ENCODE data around the gene SLAMF7. TPM values are rescaled to one million over a fixed set of nuclear protein-coding genes. Genes with fewer than 3 reads are reported as not detected.
A peak's percentile ranks its signal among the peaks of the same experiment; 100 is the strongest.
"Not testable (repeated sequence)": the region's sequence is repeated elsewhere in the genome, so short reads cannot be mapped to it uniquely, and the experiment has no call there.

The SLAMF7 gene, protein sequence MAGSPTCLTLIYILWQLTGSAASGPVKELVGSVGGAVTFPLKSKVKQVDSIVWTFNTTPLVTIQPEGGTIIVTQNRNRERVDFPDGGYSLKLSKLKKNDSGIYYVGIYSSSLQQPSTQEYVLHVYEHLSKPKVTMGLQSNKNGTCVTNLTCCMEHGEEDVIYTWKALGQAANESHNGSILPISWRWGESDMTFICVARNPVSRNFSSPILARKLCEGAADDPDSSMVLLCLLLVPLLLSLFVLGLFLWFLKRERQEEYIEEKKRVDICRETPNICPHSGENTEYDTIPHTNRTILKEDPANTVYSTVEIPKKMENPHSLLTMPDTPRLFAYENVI
- 10 to 100 TPM; 79.9 to 82.2 TPM for total RNA-seq

GRCh38 chr1:160739098-160739511 is at the start of gene SLAMF7:
TSS of gene SLAMF7 (plus strand) at chr1:160739247. CDS start at chr1:160739302, 55 bp downstream.
- Mint-ChIP-seq H3K36me3 (ENCODE audit: low read depth) (peaks cover 64% of the 10 kb centered on the region), H3K27ac (peak within 1 kb of the TSS; percentile 94), H3K4me3 (peak within 1 kb of the TSS; percentile 88), H3K4me1 (ENCODE audit: low read depth) (peaks cover 87% of the 10 kb centered on the region), H3K27me3 (ENCODE audit: low read depth) (no peaks in the 10 kb centered on the region), H3K9me3 (peaks cover 23% of the 10 kb centered on the region)
- CTCF ChIA-PET, result interaction anchor here (0.9 to 5.2 kb wide), 7 partner anchors 9 to 63 kb away, joined by 3 to 36 read pairs (median 3); no protein-coding TSS in a partner anchor
- intact Hi-C loops (cut with micrococcal nuclease), result loop anchor here (1.0 to 2.0 kb wide), 3 partner anchors 11 to 58 kb away; partner anchors contain the start of gene LY9
- peak; percentile 77 for DNase-seq

DNA sequence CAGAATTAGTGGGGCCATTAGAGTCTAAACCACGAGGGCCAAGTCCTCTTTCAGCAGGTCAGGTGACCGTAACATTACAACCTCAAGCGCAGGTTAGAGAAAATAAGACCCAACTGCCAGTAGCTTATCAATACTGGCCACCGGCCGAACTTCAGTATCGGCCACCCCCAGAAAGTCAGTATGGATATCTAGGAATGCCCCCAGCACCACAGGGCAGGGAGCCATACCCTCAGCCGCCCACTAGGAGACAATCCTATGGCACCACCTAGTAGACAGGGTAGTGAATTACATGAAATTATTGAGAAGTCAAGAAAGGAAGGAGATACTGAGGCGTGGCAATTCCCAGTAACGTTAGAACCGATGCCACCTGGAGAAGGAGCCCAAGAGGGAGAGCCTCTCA is 46.7 kb upstream of the SLAMF7 start:
- CTCF ChIA-PET, result interaction anchor here (0.6 to 2.1 kb wide), 7 partner anchors 10 to 179 kb away, joined by 3 to 8 read pairs (median 4); no protein-coding TSS in a partner anchor
- H3K9me3 Mint-ChIP-seq; DNase-seq; H3K27me3 Mint-ChIP-seq (ENCODE audit: low read depth); H3K4me3 Mint-ChIP-seq: not testable (repeated sequence)
- H3K27ac Mint-ChIP-seq, result peak overlapping the region; percentile 62
- peaks cover 82% of the 10 kb centered on the region for H3K4me1 Mint-ChIP-seq (ENCODE audit: low read depth)
- H3K36me3 Mint-ChIP-seq (ENCODE audit: low read depth), result peaks cover 47% of the 10 kb centered on the region
- intact Hi-C loops (cut with micrococcal nuclease), result loop anchor here (1.0 kb wide), 1 partner anchor 9 kb away; no protein-coding TSS in a partner anchor

DNA sequence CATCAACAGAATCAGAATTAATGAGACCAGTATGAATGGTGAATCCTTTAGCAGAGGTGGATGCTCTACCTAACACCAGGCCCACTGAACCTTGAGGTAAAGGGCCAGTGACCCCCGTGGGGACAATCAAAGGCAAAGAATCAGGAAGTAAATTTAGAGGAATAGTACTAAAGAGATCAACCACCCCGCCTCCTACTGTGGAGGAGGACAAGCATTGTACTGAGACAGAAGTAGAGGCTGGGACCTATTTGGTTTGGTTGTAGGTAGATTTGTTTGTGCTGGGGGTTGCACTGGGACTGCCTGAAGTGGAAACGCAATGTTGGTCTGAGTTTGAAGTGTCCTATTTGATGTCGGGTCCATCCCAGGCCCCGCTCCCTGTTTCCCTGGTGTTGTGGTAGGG is 36.9 kb upstream of the SLAMF7 start:
- H3K27ac Mint-ChIP-seq, result peak overlapping the region; percentile 54
- intact Hi-C loops (cut with micrococcal nuclease), result loop anchor here (10.0 kb wide), 1 partner anchor 437 kb away; the partner anchor contains the start of gene DCAF8
- no peak for DNase-seq
- CTCF ChIA-PET, result interaction anchor here (1.7 kb wide), 1 partner anchor 21 kb away, joined by 10 read pairs; no protein-coding TSS in a partner anchor
- no peaks in the 10 kb centered on the region for H3K27me3 Mint-ChIP-seq (ENCODE audit: low read depth)
- H3K4me1 Mint-ChIP-seq (ENCODE audit: low read depth), result peaks cover 87% of the 10 kb centered on the region
- H3K9me3 Mint-ChIP-seq, result no peaks in the 10 kb centered on the region
- no peak overlapping the region for H3K4me3 Mint-ChIP-seq
- H3K36me3 Mint-ChIP-seq (ENCODE audit: low read depth), result peaks cover 55% of the 10 kb centered on the region

GRCh38 chr1:160704250-160704649 is 34.8 kb upstream of the SLAMF7 start:
- peak overlapping the region; percentile 81 for H3K27ac Mint-ChIP-seq
- peaks cover 67% of the 10 kb centered on the region for H3K4me1 Mint-ChIP-seq (ENCODE audit: low read depth)
- peak overlapping the region; percentile 62 for H3K4me3 Mint-ChIP-seq
- no peaks in the 10 kb centered on the region for H3K9me3 Mint-ChIP-seq
- H3K27me3 Mint-ChIP-seq (ENCODE audit: low read depth), result no peaks in the 10 kb centered on the region
- intact Hi-C loops (cut with micrococcal nuclease), result loop anchor here (10.0 kb wide), 1 partner anchor 439 kb away; the partner anchor contains the start of gene DCAF8
- H3K36me3 Mint-ChIP-seq (ENCODE audit: low read depth), result peaks cover 53% of the 10 kb centered on the region
- no peak for DNase-seq
- CTCF ChIA-PET, result interaction anchor here (0.8 to 5.8 kb wide), 4 partner anchors 9 to 75 kb away, joined by 3 to 34 read pairs (median 3); no protein-coding TSS in a partner anchor

GRCh38 chr1:160705212-160705621 is 33.8 kb upstream of the SLAMF7 start:
- H3K9me3 Mint-ChIP-seq; H3K4me3 Mint-ChIP-seq; H3K27ac Mint-ChIP-seq; H3K27me3 Mint-ChIP-seq (ENCODE audit: low read depth): not testable (repeated sequence)
- Mint-ChIP-seq H3K4me1 (ENCODE audit: low read depth) (peaks cover 61% of the 10 kb centered on the region), H3K36me3 (ENCODE audit: low read depth) (peaks cover 49% of the 10 kb centered on the region)
- peak; percentile 45 for DNase-seq
- intact Hi-C loops (cut with micrococcal nuclease), result loop anchor here (10.0 kb wide), 1 partner anchor 440 kb away; the partner anchor contains the start of gene DCAF8
- CTCF ChIA-PET, result interaction anchor here (0.5 to 5.8 kb wide), 6 partner anchors 8 to 115 kb away, joined by 3 to 34 read pairs (median 3); no protein-coding TSS in a partner anchor

DNA sequence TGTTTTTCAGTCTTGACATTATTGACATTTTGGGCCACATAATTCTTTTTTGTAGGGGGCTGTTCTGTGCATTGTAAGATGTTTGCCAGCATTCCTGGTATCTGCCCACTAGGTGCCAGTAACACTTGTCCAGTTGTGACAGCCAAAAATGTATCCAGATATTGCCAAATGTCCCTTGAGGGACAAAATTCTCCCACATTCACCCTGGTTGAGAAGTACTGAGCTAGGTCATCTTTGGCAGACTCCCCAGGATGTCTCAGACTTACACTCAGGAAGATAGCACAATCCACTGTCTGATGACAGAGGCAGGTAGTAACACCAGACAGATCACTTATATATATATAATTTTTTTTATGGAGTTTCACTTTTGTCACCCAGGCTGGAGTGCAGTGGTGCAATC is 33.3 kb upstream of the SLAMF7 start:
- H3K27me3 Mint-ChIP-seq (ENCODE audit: low read depth), result no peaks in the 10 kb centered on the region
- no peak overlapping the region for H3K27ac Mint-ChIP-seq
- peaks cover 56% of the 10 kb centered on the region for H3K4me1 Mint-ChIP-seq (ENCODE audit: low read depth)
- intact Hi-C loops (cut with micrococcal nuclease), result loop anchor here (10.0 kb wide), 1 partner anchor 441 kb away; the partner anchor contains the start of gene DCAF8
- H3K4me3 Mint-ChIP-seq, result no peak overlapping the region
- CTCF ChIA-PET, result interaction anchor here (0.7 to 5.8 kb wide), 5 partner anchors 22 to 246 kb away, joined by 3 to 34 read pairs (median 12); no protein-coding TSS in a partner anchor
- no peaks in the 10 kb centered on the region for H3K9me3 Mint-ChIP-seq
- H3K36me3 Mint-ChIP-seq (ENCODE audit: low read depth), result peaks cover 43% of the 10 kb centered on the region
- DNase-seq, result peak; percentile 48

- H3K36me3 Mint-ChIP-seq (ENCODE audit: low read depth), result peaks cover 42% of the 10 kb centered on the region
- H3K4me3 Mint-ChIP-seq, result no peak overlapping the region
- H3K4me1 Mint-ChIP-seq (ENCODE audit: low read depth), result peaks cover 46% of the 10 kb centered on the region
- H3K9me3 Mint-ChIP-seq, result no peaks in the 10 kb centered on the region
- CTCF ChIA-PET, result interaction anchor here (0.6 to 5.8 kb wide), 8 partner anchors 19 to 283 kb away, joined by 3 to 34 read pairs (median 10); no protein-coding TSS in a partner anchor
- intact Hi-C loops (cut with micrococcal nuclease), result loop anchor here (10.0 kb wide), 1 partner anchor 442 kb away; the partner anchor contains the start of gene DCAF8
- DNase-seq, result no peak
- no peak overlapping the region for H3K27ac Mint-ChIP-seq
- no peaks in the 10 kb centered on the region for H3K27me3 Mint-ChIP-seq (ENCODE audit: low read depth)
Measured at GRCh38 chr1:160706526-160707235, 32.4 kb upstream of the SLAMF7 start.

DNA sequence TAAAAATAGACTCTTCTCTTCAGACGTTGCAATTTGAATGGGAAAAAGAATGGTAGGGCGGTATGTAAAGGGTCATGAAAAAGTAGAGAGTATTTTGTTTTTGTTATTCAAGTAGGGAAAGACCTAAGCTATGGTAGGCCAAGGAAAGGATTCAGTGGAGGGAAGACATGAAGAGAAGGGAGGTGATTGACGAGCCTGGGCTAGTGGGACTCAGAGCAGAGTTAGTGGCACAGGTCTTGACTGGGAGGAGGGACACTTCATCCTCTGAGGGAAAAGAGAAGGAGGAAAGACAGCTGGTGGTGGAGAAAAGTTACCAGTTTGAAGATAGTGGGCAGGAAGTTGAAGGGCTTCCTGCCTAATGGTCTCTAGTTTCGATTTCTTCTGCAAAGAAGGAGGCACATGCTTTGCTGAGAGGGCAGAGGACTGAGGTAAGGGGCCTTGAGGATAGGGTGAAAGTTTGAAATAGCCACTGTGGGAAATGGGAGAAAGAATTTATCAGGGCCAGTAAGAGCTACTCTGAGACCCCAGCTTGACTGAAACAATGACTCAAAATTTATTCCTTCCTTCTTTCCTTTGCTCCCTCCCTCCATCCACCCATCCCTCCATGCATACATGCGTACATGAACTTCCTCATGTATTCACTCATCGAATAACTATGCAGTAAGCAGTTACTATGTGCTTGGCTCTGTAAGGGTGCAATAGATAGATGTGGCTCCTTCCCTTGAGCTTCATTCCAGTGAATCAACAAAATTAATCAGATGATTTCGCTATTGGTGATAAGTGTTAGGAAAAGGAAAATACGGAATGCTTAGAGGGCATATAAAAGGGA is 31.6 kb upstream of the SLAMF7 start:
- Mint-ChIP-seq H3K27ac (no peak overlapping the region), H3K36me3 (ENCODE audit: low read depth) (peaks cover 39% of the 10 kb centered on the region), H3K4me1 (ENCODE audit: low read depth) (peaks cover 41% of the 10 kb centered on the region), H3K9me3 (no peaks in the 10 kb centered on the region), H3K27me3 (ENCODE audit: low read depth) (no peaks in the 10 kb centered on the region), H3K4me3 (no peak overlapping the region)
- intact Hi-C loops (cut with micrococcal nuclease), result loop anchor here (10.0 kb wide), 1 partner anchor 443 kb away; the partner anchor contains the start of gene DCAF8
- CTCF ChIA-PET, result interaction anchor here (0.7 to 5.8 kb wide), 9 partner anchors 16 to 282 kb away, joined by 3 to 34 read pairs (median 7); no protein-coding TSS in a partner anchor
- DNase-seq, result peak; percentile 20

DNA sequence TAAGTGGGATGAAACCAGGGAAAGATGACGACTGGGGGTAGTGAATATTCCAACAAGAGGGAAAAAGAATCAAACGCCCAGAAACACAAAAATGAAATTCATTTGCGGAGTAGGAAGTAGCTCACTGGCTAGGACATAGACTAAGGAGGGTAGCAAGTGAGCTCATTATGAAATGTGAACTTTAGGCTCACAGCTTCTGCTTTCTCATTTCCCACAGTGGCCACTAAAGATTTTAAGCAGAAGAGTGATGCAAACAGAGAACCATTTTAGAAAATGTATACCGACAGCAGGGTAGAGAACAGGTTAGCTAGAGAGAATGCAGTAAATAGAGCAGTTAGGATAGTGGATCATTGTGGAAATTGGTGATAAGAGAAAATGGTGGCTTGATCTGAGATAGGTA is 30.9 kb upstream of the SLAMF7 start:
- Mint-ChIP-seq H3K4me1 (ENCODE audit: low read depth) (peaks cover 41% of the 10 kb centered on the region), H3K36me3 (ENCODE audit: low read depth) (peaks cover 34% of the 10 kb centered on the region), H3K9me3 (no peaks in the 10 kb centered on the region), H3K4me3 (no peak overlapping the region), H3K27me3 (ENCODE audit: low read depth) (no peaks in the 10 kb centered on the region), H3K27ac (no peak overlapping the region)
- CTCF ChIA-PET, result interaction anchor here (0.7 to 5.8 kb wide), 9 partner anchors 15 to 90 kb away, joined by 3 to 34 read pairs (median 7); no protein-coding TSS in a partner anchor
- intact Hi-C loops (cut with micrococcal nuclease), result loop anchor here (10.0 kb wide), 1 partner anchor 443 kb away; the partner anchor contains the start of gene DCAF8
- no peak for DNase-seq

GRCh38 chr1:160708801-160709200 is 30.2 kb upstream of the SLAMF7 start:
- intact Hi-C loops (cut with micrococcal nuclease), result loop anchor here (10.0 kb wide), 1 partner anchor 444 kb away; the partner anchor contains the start of gene DCAF8
- no peak overlapping the region for H3K27ac Mint-ChIP-seq
- peak; percentile 40 for DNase-seq
- peaks cover 28% of the 10 kb centered on the region for H3K36me3 Mint-ChIP-seq (ENCODE audit: low read depth)
- no peaks in the 10 kb centered on the region for H3K27me3 Mint-ChIP-seq (ENCODE audit: low read depth)
- no peaks in the 10 kb centered on the region for H3K9me3 Mint-ChIP-seq
- CTCF ChIA-PET, result interaction anchor here (0.7 to 5.8 kb wide), 11 partner anchors 14 to 90 kb away, joined by 3 to 34 read pairs (median 3); no protein-coding TSS in a partner anchor
- H3K4me1 Mint-ChIP-seq (ENCODE audit: low read depth), result peaks cover 38% of the 10 kb centered on the region
- no peak overlapping the region for H3K4me3 Mint-ChIP-seq

- H3K27me3 Mint-ChIP-seq (ENCODE audit: low read depth), result no peaks in the 10 kb centered on the region
- H3K27ac Mint-ChIP-seq, result no peak overlapping the region
Measured at GRCh38 chr1:160709715-160710114, 29.3 kb upstream of the SLAMF7 start.

More at GRCh38 chr1:160709715-160710114, 29.3 kb upstream of the SLAMF7 start:
- intact Hi-C loops (cut with micrococcal nuclease), result loop anchor here (2.0 to 10.0 kb wide), 4 partner anchors 37 to 1697 kb away; partner anchors contain the start of gene DCAF8
- DNase-seq, result no peak
- Mint-ChIP-seq H3K4me3 (no peak overlapping the region), H3K9me3 (no peaks in the 10 kb centered on the region), H3K4me1 (ENCODE audit: low read depth) (peaks cover 32% of the 10 kb centered on the region), H3K36me3 (ENCODE audit: low read depth) (peaks cover 19% of the 10 kb centered on the region)
- CTCF ChIA-PET, result interaction anchor here (1.1 to 5.8 kb wide), 5 partner anchors 16 to 67 kb away, joined by 3 to 34 read pairs (median 3); no protein-coding TSS in a partner anchor

Measured in activated naive CD4-positive, alpha-beta T cell treated with anti-CD3 and anti-CD28 coated beads for 36 hours (primary cell).